MCF 10A (cell line): ENCODE results near the gene CELSR1. TPM values are rescaled to one million over a fixed set of nuclear protein-coding genes. Genes with fewer than 3 reads are reported as not detected.

ENCODE experiments used
- BruUV-seq: library from RNA; stranded (reverse); fragments of 400-500 nt; replicated peaks from 2 replicates; lab custom pipeline; 2021; lab: Mats Ljungman, UMichigan
- CTCF ChIA-PET: fragments of 300-600 bp; sonication (Branson Sonifier 250); formaldehyde crosslinking; extraction: SDS; loops from one replicate; lab custom pipeline; 2021; ENCODE audit warnings: antibody characterized with exemption, inconsistent platforms; lab: Yijun Ruan, JAX
- POLR2A ChIA-PET: fragments of 300-600, 350-650 bp; sonication (Branson Sonifier 250); formaldehyde crosslinking; extraction: SDS; loops from one replicate; lab custom pipeline; 2020; ENCODE audit warnings: antibody characterized with exemption, inconsistent platforms; lab: Yijun Ruan, JAX
- DNase-seq: peaks from one replicate; pipeline ENCODE4 v3.0.0-alpha.2; 2018; ENCODE audit not compliant: unreplicated experiment
- H3K27ac Mint-ChIP-seq: one replicate; pipeline ENCODE4 v1.8.0; 2022; ENCODE audit warnings: mild to moderate bottlenecking, low read depth, mixed read lengths; ENCODE audit not compliant: unreplicated experiment
- H3K27me3 Mint-ChIP-seq: one replicate; pipeline ENCODE4 v1.8.0; 2022; ENCODE audit warnings: mixed read lengths; ENCODE audit not compliant: insufficient read depth, unreplicated experiment
- H3K36me3 Mint-ChIP-seq: one replicate; pipeline ENCODE4 v1.8.0; 2022; ENCODE audit warnings: mild to moderate bottlenecking, moderate library complexity, mixed read lengths; ENCODE audit not compliant: insufficient read depth, unreplicated experiment
- H3K4me1 Mint-ChIP-seq: one replicate; pipeline ENCODE4 v1.8.0; 2022; ENCODE audit warnings: mixed read lengths; ENCODE audit not compliant: insufficient read depth, unreplicated experiment
- H3K4me3 Mint-ChIP-seq: one replicate; pipeline ENCODE4 v1.8.0; 2022; ENCODE audit warnings: mild to moderate bottlenecking, moderate library complexity, mixed read lengths; ENCODE audit not compliant: unreplicated experiment
- H3K9me3 Mint-ChIP-seq: one replicate; pipeline ENCODE4 v1.8.0; 2022; ENCODE audit warnings: mixed read lengths; ENCODE audit not compliant: unreplicated experiment
- intact Hi-C: fragments of 100-400 bp; cut with micrococcal nuclease; formaldehyde crosslinking; loops from 2 replicates; pipeline ENCODE4 v1.14.1; 2022
- total RNA-seq: library from RNA; stranded (reverse); gene quantifications from 2 replicates; pipeline ENCODE4 v1.2.3, GENCODE V29; 2022
- TF ChIP-seq, protein P1 (sequence below): fragments of 200-600 bp; IDR thresholded peaks from one replicate; pipeline ENCODE4 v1.8.0; 2022; ENCODE audit warnings: antibody characterized with exemption, mild to moderate bottlenecking; ENCODE audit not compliant: unreplicated experiment

The CELSR1 gene
- total RNA-seq, 1 experiment from 2014 or later: 49.1 TPM

DNA sequence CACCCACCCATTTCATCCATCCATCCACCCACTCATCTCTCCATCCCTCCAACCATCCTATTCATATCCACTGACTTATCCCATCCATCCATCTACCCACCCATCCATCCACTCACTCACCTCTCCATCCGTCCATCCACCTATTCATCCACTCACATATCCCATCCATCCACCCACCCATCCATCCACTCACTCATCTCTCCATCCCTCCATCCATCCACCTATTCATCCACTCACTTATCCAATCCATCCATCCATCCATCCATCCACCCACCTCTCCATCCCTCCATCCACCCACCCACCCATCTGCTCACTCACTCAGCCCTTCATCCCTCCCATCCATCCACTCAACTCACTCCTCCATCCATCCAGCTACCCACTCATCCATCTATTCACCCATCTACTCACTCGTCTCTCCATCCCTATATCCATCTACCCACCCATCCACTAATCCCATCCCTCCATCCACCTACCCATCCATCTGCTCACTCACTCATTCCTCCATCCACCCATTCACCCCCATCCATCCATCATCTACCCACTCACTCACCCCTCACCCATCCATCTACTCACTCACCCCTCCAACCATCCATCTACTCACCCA, 165.7 kb downstream of the CELSR1 start:
- H3K36me3 Mint-ChIP-seq: peaks cover 45% of the 10 kb centered on the region
- BruUV-seq: no TSS peak
- H3K9me3 Mint-ChIP-seq: no peaks in the 10 kb centered on the region
- no peak for DNase-seq
- H3K27ac Mint-ChIP-seq: no peak overlapping the region
- TF ChIP-seq, protein P1, sequence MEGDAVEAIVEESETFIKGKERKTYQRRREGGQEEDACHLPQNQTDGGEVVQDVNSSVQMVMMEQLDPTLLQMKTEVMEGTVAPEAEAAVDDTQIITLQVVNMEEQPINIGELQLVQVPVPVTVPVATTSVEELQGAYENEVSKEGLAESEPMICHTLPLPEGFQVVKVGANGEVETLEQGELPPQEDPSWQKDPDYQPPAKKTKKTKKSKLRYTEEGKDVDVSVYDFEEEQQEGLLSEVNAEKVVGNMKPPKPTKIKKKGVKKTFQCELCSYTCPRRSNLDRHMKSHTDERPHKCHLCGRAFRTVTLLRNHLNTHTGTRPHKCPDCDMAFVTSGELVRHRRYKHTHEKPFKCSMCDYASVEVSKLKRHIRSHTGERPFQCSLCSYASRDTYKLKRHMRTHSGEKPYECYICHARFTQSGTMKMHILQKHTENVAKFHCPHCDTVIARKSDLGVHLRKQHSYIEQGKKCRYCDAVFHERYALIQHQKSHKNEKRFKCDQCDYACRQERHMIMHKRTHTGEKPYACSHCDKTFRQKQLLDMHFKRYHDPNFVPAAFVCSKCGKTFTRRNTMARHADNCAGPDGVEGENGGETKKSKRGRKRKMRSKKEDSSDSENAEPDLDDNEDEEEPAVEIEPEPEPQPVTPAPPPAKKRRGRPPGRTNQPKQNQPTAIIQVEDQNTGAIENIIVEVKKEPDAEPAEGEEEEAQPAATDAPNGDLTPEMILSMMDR: no peak
- H3K4me1 Mint-ChIP-seq: peaks cover 6% of the 10 kb centered on the region
- CTCF ChIA-PET: interaction anchor here (0.6 to 1.5 kb wide), 3 partner anchors 9 to 171 kb away, joined by 3 to 7 read pairs (median 3); no protein-coding TSS in a partner anchor
- no peak overlapping the region for H3K4me3 Mint-ChIP-seq
- POLR2A ChIA-PET: no interaction called here
- intact Hi-C loops: loop anchor here (10.0 kb wide), 1 partner anchor 83 kb away; no protein-coding TSS in a partner anchor
- H3K27me3 Mint-ChIP-seq: no peaks in the 10 kb centered on the region

DNA sequence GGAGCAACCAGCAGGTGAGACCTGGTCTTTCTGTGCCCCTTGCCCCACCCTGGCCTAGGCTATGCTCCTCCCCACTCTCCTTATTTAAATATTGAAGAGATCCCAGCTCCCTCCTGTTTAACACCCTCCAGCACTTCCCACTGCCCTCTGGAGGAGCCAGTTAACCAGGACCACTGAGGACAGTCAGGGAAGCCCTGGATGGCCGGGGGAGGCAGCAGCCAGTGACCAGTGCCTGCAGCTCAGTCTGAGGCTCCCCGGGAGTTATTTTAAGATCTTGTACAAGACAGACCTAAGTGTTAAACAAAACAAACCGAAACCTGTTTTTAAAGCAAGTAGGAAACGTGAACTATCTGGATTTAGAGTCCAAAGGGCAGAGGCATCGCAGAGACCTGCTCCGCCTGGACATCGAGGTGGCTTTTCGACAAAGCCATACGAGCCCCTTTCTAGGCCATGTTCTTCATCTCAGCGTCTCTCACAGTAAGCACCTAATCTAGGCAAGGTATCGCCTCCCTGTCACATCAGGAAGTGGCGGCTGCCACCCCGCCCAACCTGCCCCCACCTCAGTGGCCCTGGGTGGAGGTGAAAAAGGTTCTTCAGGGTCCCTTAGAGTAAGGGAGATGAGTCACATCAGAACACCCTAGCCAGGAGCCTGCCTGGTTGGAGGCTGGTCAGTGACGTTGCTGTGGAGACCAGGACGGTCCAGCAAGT, 166.7 kb downstream of the CELSR1 start:
- BruUV-seq: no TSS peak
- TF ChIP-seq, protein P1: no peak
- H3K36me3 Mint-ChIP-seq: peaks cover 38% of the 10 kb centered on the region
- ChIA-PET CTCF (interaction anchor here (0.6 to 4.4 kb wide), 4 partner anchors 8 to 171 kb away, joined by 3 to 87 read pairs (median 3); no protein-coding TSS in a partner anchor), POLR2A (no interaction called here)
- H3K9me3 Mint-ChIP-seq: no peaks in the 10 kb centered on the region
- H3K27me3 Mint-ChIP-seq: no peaks in the 10 kb centered on the region
- DNase-seq: no peak
- intact Hi-C loops: loop anchor here (10.0 kb wide), 1 partner anchor 84 kb away; no protein-coding TSS in a partner anchor
- H3K27ac Mint-ChIP-seq: no peak overlapping the region
- no peak overlapping the region for H3K4me3 Mint-ChIP-seq
- H3K4me1 Mint-ChIP-seq: peaks cover 6% of the 10 kb centered on the region

DNA sequence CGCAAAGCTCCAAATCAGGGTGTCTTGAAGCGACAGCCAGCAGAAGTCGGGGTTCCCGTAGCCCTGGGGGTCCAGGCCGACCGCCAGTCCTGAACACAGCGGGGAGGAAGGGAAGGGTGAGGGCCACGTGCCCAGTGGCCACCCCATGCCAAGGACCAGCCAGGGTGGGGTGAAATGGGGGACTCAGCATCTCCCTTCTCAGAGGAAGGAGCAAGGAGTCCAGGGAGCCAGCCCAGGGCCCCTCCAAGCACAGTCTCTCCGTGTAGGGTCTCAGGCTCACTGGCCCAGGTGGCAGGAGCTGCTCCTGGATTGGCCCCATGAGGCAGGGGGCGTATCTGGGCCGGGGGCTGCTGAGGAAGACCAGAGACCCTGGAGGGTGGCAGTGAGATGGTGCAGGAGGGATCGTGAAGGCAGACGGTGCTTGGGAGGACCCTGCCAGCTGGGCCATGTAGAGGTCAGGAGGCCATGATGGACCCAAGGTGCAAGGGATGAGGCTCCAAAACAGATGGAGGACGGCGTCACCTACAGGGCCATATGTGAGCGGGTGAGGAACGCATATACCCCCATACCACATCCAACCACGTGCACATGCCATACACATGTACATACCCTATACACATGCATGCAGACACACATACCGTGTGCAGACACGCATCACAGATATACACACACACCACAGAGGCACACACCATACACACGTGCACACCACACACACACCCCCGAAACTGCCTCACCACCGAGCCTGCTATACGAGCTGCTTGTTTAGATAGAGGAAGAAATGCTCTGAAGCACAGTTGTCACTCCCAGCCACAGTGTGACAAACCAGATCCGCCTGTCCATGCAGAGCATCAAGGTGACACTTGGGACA, 167.5 kb downstream of the CELSR1 start:
- no TSS peak for BruUV-seq
- ChIA-PET POLR2A (no interaction called here), CTCF (interaction anchor here (0.6 to 4.4 kb wide), 7 partner anchors 14 to 393 kb away, joined by 3 to 87 read pairs (median 3); no protein-coding TSS in a partner anchor)
- peaks cover 30% of the 10 kb centered on the region for H3K36me3 Mint-ChIP-seq
- H3K4me1 Mint-ChIP-seq: peaks cover 6% of the 10 kb centered on the region
- intact Hi-C loops: loop anchor here (10.0 kb wide), 1 partner anchor 85 kb away; no protein-coding TSS in a partner anchor
- H3K9me3 Mint-ChIP-seq: no peaks in the 10 kb centered on the region
- H3K27ac Mint-ChIP-seq: no peak overlapping the region
- no peak overlapping the region for H3K4me3 Mint-ChIP-seq
- no peak for DNase-seq
- H3K27me3 Mint-ChIP-seq: no peaks in the 10 kb centered on the region
- TF ChIP-seq, protein P1: no peak
